ENCODE results near the gene LIG3.
"Not testable (repeated sequence)": the region's sequence is repeated elsewhere in the genome, so short reads cannot be mapped to it uniquely, and the experiment has no call there.

LIG3 gene

DNA sequence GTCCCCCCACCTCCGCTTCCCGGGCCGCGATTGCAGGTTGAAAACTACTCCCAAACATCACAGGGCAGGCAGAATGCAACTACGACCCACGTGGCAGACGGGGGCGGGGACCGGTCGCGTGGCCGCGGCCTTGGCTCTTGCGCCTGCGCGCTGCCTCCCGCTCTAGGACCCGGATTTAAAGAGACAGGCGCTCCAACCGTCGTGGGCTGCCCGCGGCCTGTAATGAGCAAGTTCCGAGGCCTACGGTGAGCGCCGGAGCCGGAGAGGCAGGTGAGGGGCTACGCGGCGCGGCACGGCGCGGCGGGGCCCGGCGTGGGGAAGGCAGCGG is at the start of gene LIG3:
LIG3 (plus strand) TSS at position 160 of the 328 bp plus-strand sequence. CDS start 2,494 bp downstream, outside the sequence.
- peak; percentile 90 to 93 for DNase-seq (ENCODE audit: low read depth in 1 of 2, low spot score in 1 of 2)

DNA sequence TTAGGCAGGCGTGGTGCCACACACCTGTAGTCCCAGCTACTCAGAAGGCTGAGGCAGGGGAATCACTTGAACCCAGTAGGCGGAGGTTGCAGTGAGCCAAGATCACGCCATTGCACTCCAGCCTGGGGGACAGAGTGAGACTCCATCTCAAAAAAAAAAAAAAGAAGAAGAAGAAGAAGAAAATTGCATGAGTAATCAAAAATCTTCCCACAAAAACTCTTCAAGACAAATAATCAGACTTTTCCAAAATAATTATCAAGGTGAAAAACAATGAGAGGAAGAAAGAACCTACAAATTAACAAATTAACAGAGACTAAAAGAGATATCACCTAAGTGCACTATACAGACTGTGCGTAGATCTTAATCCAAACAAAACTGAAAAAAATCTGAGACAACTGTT is 29.5 kb upstream of the LIG3 start:
- not testable (repeated sequence) for DNase-seq (ENCODE audit: low read depth in 1 of 2, low spot score in 1 of 2)

- no peak for DNase-seq (ENCODE audit: low read depth in 1 of 2, low spot score in 1 of 2)
Observed at GRCh38 chr17:34958438-34958837, 21.9 kb upstream of the LIG3 start.

GRCh38 chr17:34961093-34961911 is 19.0 kb upstream of the LIG3 start, which contains the start of the genes CCT6B and ZNF830:
Gene CCT6B, minus strand, starts transcription at chr17:34961460. Its CDS starts 67 bp downstream, at chr17:34961393.
Gene ZNF830, plus strand, starts transcription at chr17:34961540. Its CDS starts 27 bp downstream, at chr17:34961567.
- DNase-seq (ENCODE audit: low read depth in 1 of 2, low spot score in 1 of 2) = peak; percentile 66 to 74

GRCh38 chr17:34974179-34974578 is 6.1 kb upstream of the LIG3 start:
- DNase-seq (ENCODE audit: low read depth in 1 of 2, low spot score in 1 of 2) = no peak

DNA sequence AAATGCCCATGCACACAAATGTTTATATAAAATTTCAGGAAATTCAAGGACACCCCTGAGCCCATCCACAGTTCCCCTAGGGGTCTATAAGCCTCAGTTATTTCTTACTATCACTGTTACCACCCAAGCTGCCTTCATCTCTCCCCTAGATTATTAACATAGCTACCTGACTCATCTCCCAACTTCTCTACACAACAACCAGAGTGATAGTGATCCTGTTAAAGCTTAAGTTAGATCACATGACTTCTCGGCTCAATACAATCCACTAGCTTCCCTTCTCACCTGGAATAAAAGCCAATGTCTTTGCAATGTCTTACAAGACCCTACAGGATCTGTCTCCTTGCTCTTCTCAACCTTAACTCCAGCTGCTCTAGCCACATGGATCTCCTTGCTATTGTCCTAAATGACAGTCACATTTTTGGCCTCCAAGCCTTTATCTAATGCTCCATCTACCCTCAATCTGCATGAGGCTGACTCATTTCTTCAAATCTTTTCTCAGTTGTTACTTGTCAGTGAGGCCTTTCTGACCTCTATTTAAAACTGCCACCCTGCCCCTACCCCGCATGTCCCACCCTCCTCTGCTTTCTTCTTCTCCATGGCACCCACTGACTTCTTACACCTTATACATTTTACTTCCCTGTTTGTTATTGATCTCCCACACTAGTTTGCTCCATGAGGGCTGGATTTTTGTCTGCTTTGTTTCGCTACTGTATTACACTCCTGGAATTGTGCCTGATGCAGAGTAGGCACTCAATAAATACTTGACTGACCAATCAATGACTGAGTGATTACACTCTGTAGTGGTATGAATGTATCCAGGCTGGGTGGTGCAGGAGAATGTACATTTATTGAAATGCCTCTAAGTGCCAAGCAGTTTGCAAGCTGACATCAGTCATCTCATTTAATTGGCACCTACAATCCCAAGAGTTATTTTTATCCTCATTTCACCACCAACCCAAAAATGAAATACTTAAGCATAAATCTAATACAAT is 5.2 kb upstream of the LIG3 start:
- no peak for DNase-seq (ENCODE audit: low read depth in 1 of 2, low spot score in 1 of 2)

DNA sequence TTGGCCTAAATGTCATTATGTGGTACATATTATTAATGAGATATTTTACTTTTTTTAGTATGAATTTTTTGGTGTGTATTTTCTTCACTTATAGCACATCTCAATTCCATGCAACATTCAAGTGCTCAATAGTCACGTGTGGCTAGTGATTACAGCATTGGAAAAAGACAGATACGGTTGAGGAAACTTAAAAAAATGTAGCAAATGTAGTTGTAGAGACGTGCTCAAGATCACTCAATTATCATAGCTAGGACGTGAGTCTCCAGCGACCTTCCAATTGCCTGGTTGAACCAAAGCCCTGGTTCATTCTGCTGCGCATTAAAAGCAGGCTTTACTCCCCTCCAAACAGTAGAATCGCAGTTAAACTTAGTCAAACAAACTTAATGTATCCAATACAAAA is 1.2 kb upstream of the LIG3 start:
- DNase-seq (ENCODE audit: low read depth in 1 of 2, low spot score in 1 of 2) = no peak

- no peak for DNase-seq (ENCODE audit: low read depth in 1 of 2, low spot score in 1 of 2)
Observed at GRCh38 chr17:34979650-34980352, 511 bp upstream of the LIG3 start.

- DNase-seq (ENCODE audit: low read depth in 1 of 2, low spot score in 1 of 2) = peak; percentile 67 to 75
Observed at GRCh38 chr17:34980681-34981537, 597 bp downstream of the LIG3 start.

DNA sequence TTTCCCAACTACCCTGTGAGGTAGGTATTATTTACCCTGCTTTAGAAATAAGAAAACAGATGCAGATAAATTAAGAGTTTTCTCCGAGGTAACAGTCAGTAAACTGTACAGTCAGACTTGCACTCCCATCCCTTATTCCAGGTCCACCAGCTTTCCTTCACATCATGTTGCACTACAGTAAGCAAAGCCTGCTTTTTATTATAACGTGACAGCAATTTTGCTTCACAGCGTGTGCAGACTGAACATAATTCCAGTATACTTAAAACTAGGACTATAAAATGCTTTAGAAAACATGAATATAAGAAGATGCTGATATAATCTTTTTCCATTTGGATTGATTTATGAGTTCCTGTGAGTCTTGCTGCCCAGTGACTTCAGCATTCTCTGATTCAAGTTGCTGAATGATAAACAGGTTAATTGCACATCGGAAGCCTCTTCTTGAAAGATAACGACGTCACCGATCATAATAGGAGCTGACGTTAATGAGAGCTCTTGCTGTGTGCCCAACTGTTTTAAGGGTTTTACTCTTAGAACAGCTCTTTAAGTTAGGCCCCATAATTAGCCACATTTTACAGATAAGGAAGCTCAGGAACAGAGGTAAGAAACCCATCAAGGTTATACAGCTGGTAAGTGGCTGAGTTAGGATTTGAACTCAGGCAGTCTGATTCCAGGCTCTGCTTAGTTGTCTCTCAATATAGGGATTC is 1.4 kb downstream of the LIG3 start:
- no peak for DNase-seq (ENCODE audit: low read depth in 1 of 2, low spot score in 1 of 2)

DNA sequence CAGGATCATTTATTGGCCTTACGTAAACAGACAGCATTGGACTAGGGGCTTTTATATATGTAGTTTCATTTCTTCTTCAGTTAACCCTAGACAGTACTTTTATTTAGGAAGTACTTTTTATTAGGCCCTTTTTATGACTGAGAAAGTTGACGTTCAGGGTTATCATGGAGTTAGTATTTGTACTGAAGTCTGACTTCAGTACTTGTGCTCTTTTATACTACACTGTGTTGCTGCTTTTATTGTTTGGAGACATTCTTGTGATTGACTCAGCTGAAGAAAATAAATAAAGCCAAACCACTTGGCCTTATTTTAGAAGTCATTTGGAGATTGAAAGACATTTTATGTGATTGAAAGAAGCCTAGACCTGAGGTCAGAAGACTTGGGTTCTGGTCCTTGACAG is 6.9 kb downstream of the LIG3 start:
- no peak for DNase-seq (ENCODE audit: low read depth in 1 of 2, low spot score in 1 of 2)

GRCh38 chr17:34988644-34989043 is 8.3 kb downstream of the LIG3 start:
- no peak for DNase-seq (ENCODE audit: low read depth in 1 of 2, low spot score in 1 of 2)

GRCh38 chr17:34989473-34989872 is 9.2 kb downstream of the LIG3 start:
- DNase-seq (ENCODE audit: low read depth in 1 of 2, low spot score in 1 of 2) = no peak

- no peak for DNase-seq (ENCODE audit: low read depth in 1 of 2, low spot score in 1 of 2)
Observed at GRCh38 chr17:34990921-34991365, 10.6 kb downstream of the LIG3 start.

- no peak for DNase-seq (ENCODE audit: low read depth in 1 of 2, low spot score in 1 of 2)
Observed at GRCh38 chr17:34991606-34992005, 11.3 kb downstream of the LIG3 start.

- DNase-seq (ENCODE audit: low read depth in 1 of 2, low spot score in 1 of 2) = no peak
Observed at GRCh38 chr17:34993031-34993430, 12.7 kb downstream of the LIG3 start.

- no peak for DNase-seq (ENCODE audit: low read depth in 1 of 2, low spot score in 1 of 2)
Observed at GRCh38 chr17:34996422-34997285, 16.3 kb downstream of the LIG3 start.

DNA sequence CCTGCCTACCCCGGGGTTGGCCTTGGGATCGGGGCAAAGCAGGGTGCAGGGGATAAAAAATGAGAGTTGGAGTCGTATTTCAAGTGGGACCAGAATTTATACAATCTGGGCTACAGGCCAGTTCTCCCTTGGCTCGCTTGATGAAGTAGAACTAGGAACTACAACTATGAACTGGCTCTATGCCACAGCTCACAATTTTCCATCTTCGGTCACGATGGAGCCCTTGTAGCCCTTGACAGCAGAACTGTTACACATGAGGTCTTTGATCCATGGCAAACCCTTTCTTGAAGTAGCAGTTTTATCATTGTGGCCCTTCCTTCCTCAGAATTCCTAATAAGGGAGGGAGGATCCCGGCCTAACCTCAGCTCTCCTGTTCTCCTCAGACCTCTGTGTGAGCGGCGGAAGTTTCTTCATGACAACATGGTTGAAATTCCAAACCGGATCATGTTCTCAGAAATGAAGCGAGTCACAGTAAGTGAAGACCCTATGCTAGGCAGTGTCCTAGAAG is 17.1 kb downstream of the LIG3 start:
- DNase-seq (ENCODE audit: low read depth in 1 of 2, low spot score in 1 of 2) = no peak
